Colonic mucosa (tissue), 4 donors: ENCODE results near the gene NTMT1. TPM values are rescaled to one million over a fixed set of nuclear protein-coding genes. Genes with fewer than 3 reads are reported as not detected.
A peak's percentile ranks its signal among the peaks of the same experiment; 100 is the strongest.

Experiments used
- DNase-seq: peaks from one replicate; pipeline ENCODE4 v3.0.0-alpha.2; 2020
- H3K27ac ChIP-seq: fragments of 200-600 bp; one replicate; pipeline ENCODE4 v1.8.0; 2021
- H3K27me3 ChIP-seq: fragments of 200-600 bp; one replicate; pipeline ENCODE4 v1.8.0; 2021
- H3K36me3 ChIP-seq: fragments of 200-600 bp; one replicate; pipeline ENCODE4 v1.8.0; 2021
- H3K4me1 ChIP-seq: fragments of 200-600 bp; one replicate; pipeline ENCODE4 v1.8.0; 2021; ENCODE audit warnings: mild to moderate bottlenecking
- H3K4me3 ChIP-seq: fragments of 200-600 bp; one replicate; pipeline ENCODE4 v1.8.0; 2021
- H3K9ac ChIP-seq, 2 donors: one replicate each; pipeline ENCODE4 v1.7.0; 2013; ENCODE audit warnings: control low read depth in 2 of 2, low read depth in 2 of 2, low read length in 2 of 2
- H3K9me3 ChIP-seq: fragments of 200-600 bp; one replicate; pipeline ENCODE4 v1.8.0; 2021
- intact Hi-C: fragments of 100-400 bp; cut with DNase I; formaldehyde crosslinking; loops from one replicate; pipeline ENCODE4 v1.14.1; 2022
- total RNA-seq, 2 donors: library from RNA; stranded (reverse); fragmentation: NEBNext Ultra II Directional in 1 of 2; extraction: Animal tissue kit (Norgen Biotek cat#: 25700) in 1 of 2; gene quantifications; one replicate each; pipeline ENCODE4 v1.2.1, GENCODE V29; 2021
- TF ChIP-seq, protein P1 (sequence below): fragments of 200-600 bp; IDR thresholded peaks from one replicate; pipeline ENCODE4 v1.8.0; 2022; ENCODE audit warnings: antibody characterized with exemption, mild to moderate bottlenecking
- donor health status: healthy.
- donor health status: DM: no; HTN: no; CAD: no.
- donor health status: DM: no; HTN: no; CAD: no.

Gene NTMT1
- total RNA-seq, 2 donors from 2014 or later, result 25.3 to 50.2 TPM

DNA sequence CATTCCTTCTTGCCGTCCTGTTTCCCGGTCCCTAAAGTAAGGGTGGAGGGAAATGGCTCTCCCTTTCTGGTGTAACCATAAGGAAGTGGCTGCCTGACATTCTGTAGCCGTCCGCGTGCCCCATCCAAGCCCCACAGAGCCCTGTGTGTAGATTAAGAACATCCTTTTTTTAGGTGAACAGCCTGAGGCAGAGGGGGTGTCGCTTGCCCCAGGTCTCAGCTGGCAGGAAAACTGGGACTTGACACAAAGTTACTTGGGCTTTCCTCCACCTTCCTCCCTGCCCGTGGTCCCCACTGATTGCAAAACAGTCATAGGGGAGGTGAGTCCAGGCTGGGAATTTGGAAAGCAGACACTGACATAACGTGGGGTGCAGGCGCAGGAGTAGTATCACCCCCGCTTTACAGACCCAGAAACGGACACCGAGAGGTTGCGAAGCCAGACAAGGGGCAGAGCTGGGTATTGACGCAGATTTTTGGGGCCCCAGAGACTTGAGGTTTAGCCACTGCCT is 27.8 kb upstream of the NTMT1 start:
- Histone ChIP-seq H3K9me3 (no peaks in the 10 kb centered on the region), H3K27me3 (no peaks in the 10 kb centered on the region), H3K4me3 (peak overlapping the region; percentile 34), H3K9ac (peak overlapping the region; percentile 61 to 64), H3K27ac (peak overlapping the region; percentile 79), H3K4me1 (peaks cover 5% of the 10 kb centered on the region), H3K36me3 (no peaks in the 10 kb centered on the region)
- intact Hi-C loops, result no loop called here
- TF ChIP-seq, protein P1, sequence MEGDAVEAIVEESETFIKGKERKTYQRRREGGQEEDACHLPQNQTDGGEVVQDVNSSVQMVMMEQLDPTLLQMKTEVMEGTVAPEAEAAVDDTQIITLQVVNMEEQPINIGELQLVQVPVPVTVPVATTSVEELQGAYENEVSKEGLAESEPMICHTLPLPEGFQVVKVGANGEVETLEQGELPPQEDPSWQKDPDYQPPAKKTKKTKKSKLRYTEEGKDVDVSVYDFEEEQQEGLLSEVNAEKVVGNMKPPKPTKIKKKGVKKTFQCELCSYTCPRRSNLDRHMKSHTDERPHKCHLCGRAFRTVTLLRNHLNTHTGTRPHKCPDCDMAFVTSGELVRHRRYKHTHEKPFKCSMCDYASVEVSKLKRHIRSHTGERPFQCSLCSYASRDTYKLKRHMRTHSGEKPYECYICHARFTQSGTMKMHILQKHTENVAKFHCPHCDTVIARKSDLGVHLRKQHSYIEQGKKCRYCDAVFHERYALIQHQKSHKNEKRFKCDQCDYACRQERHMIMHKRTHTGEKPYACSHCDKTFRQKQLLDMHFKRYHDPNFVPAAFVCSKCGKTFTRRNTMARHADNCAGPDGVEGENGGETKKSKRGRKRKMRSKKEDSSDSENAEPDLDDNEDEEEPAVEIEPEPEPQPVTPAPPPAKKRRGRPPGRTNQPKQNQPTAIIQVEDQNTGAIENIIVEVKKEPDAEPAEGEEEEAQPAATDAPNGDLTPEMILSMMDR, result no peak
- no peak for DNase-seq

DNA sequence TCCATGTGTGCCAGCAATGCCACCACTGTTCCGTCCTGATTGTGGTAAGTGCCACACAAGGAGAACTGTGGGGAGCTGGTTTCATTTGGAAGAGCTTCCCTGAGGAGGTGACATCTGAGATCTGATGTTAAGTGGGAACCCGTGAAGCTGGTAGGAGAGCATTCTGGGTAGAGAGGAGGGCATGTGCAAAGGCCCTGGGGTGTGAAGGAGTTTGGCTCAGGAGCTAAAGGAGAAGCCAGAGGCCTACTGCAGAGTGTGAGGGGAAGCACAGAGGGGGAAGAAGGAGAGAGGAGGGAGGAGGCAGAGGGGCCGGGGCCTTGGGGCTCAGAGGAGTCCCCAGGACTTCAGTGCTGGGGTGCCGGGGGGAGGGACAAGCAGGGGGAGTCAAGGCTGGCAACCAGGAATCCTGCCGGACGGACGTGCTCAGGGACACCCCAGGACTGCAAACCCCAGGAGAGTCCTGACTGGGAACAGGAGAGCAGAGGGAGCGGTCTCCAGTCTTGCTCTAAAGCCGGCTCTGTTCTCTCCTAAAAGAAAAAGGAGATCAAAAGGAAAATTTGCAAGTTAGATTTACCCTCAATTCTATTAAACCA is 24.8 kb upstream of the NTMT1 start:
- H3K27ac ChIP-seq, result no peak overlapping the region
- no peaks in the 10 kb centered on the region for H3K9me3 ChIP-seq
- no peak for DNase-seq
- no peaks in the 10 kb centered on the region for H3K27me3 ChIP-seq
- no peak overlapping the region for H3K4me3 ChIP-seq
- TF ChIP-seq, protein P1, result no peak
- H3K9ac ChIP-seq, result no peak overlapping the region
- H3K36me3 ChIP-seq, result no peaks in the 10 kb centered on the region
- H3K4me1 ChIP-seq, result peaks cover 7% of the 10 kb centered on the region
- intact Hi-C loops, result loop anchor here (10.0 kb wide), 1 partner anchor 96 kb away; no protein-coding TSS in a partner anchor

DNA sequence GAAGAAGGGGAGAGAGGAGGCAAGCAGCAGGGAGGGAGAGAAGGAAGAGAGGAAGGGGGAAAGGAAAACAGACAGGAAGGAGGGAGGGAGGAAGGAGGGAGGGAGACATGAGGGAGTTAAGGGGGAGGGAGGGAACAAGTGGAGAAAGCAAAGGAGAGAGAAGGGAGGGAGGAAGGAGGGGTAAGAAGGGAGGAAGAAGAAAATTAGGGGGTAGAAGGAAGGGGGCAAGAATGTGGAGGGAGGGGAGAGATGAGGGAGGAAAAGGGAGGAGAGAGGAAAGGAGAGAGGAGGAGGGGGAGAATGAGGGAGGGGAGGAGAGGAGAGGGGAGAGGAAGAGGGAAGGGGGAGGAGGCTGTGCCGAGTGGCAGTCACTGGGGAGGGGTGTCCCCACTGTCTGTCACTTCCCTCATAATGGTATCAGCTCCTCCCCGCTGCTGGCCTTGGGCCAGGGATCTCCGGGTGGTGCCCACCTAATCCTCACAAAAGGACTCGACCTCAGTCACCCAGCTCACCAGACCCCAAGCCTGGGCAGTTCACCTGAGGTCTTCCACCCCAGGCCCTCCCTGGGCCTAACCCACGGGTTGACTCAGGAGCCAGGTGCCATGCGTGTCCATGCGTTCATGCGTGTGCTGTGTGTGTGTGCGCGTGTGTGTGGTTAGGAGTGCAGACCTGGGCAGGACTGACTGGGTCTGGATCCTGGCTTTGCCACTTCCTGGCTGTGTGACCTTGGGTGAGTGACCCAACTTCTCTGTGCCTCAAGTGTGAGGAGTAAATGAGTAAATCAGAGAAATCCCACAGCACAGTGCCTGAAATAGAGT is 23.2 kb upstream of the NTMT1 start:
- intact Hi-C loops, result loop anchor here (10.0 kb wide), 1 partner anchor 98 kb away; no protein-coding TSS in a partner anchor
- no peak for DNase-seq
- TF ChIP-seq, protein P1, result no peak
- H3K9me3 ChIP-seq, result no peaks in the 10 kb centered on the region
- no peak overlapping the region for H3K9ac ChIP-seq
- H3K4me1 ChIP-seq, result peaks cover 2% of the 10 kb centered on the region
- H3K27me3 ChIP-seq, result no peaks in the 10 kb centered on the region
- H3K27ac ChIP-seq, result no peak overlapping the region
- no peaks in the 10 kb centered on the region for H3K36me3 ChIP-seq
- H3K4me3 ChIP-seq, result no peak overlapping the region

DNA sequence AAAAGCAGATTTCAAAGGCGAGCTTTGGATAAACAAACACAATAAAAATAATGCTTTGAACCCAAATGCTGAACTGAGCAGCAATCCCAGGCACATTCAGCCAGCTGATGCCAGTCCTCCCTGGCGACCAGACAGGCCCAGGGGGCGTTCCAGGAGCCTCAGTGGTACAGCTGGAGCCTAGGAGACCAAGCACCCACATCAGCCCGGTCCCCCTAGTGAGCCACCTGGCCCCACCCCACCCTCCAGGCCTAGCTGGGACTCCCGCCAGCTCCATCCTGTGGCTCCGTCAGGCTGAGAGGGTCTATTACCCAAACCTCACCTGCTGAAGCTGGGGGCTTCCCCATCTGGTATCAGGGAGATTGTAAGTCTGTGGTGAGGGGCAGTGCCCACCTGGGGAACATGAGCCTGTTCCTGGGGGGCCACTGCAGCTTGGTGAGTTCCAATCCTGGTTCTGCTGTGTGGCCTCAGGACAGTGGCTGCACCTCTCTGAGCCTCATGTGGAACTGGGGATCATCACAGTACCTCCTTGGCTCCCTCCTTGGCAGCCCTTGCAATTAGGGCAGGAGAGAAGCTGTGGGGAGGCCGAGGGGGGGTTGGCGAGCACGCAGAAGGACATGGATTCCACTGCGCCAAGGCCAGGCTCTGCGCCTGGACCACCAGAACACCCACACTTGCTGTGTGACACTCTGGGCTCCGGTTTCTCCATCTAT is 21.8 kb upstream of the NTMT1 start:
- intact Hi-C loops, result loop anchor here (10.0 kb wide), 1 partner anchor 99 kb away; no protein-coding TSS in a partner anchor
- Histone ChIP-seq H3K4me3 (no peak overlapping the region), H3K36me3 (no peaks in the 10 kb centered on the region), H3K4me1 (peaks cover 5% of the 10 kb centered on the region), H3K9me3 (no peaks in the 10 kb centered on the region), H3K9ac (no peak overlapping the region), H3K27me3 (no peaks in the 10 kb centered on the region), H3K27ac (no peak overlapping the region)
- DNase-seq, result no peak
- TF ChIP-seq, protein P1, result no peak

DNA sequence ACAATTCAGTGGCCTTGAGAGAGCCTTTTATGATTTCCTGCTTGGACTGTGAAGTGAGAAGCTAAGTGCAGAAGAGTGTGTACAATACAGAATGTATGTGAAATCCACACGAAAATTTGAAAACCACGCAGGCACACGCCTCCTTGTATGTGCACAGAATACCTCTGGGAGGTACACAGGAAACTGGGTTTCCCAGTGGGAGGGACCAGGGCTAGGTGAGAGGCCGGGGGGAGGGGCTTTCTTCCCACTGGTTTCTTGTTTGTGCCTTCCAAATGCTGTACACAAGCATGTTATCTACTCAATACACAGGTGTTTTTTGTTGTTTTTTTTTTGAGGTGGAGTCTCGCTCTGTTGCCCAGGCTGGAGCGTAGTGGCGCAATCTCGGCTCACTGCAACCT is 21.2 kb upstream of the NTMT1 start:
- no peak overlapping the region for H3K4me3 ChIP-seq
- H3K9ac ChIP-seq, result no peak overlapping the region
- no peak overlapping the region for H3K27ac ChIP-seq
- intact Hi-C loops, result loop anchor here (10.0 kb wide), 1 partner anchor 100 kb away; no protein-coding TSS in a partner anchor
- no peaks in the 10 kb centered on the region for H3K27me3 ChIP-seq
- TF ChIP-seq, protein P1, result no peak
- H3K9me3 ChIP-seq, result no peaks in the 10 kb centered on the region
- H3K4me1 ChIP-seq, result peaks cover 10% of the 10 kb centered on the region
- DNase-seq, result no peak
- no peaks in the 10 kb centered on the region for H3K36me3 ChIP-seq
